ENCODE data around the gene LILRA5. TPM values are rescaled to one million over a fixed set of nuclear protein-coding genes. Genes with fewer than 3 reads are reported as not detected.

The LILRA5 gene
- total and polyA plus RNA-seq, 10 of the 15 experiments (the other 5 are each of a cell fraction or from before 2014, with no cell fraction given): 0.05 to 1.2 (median 0.36) TPM; not detected in 4

DNA sequence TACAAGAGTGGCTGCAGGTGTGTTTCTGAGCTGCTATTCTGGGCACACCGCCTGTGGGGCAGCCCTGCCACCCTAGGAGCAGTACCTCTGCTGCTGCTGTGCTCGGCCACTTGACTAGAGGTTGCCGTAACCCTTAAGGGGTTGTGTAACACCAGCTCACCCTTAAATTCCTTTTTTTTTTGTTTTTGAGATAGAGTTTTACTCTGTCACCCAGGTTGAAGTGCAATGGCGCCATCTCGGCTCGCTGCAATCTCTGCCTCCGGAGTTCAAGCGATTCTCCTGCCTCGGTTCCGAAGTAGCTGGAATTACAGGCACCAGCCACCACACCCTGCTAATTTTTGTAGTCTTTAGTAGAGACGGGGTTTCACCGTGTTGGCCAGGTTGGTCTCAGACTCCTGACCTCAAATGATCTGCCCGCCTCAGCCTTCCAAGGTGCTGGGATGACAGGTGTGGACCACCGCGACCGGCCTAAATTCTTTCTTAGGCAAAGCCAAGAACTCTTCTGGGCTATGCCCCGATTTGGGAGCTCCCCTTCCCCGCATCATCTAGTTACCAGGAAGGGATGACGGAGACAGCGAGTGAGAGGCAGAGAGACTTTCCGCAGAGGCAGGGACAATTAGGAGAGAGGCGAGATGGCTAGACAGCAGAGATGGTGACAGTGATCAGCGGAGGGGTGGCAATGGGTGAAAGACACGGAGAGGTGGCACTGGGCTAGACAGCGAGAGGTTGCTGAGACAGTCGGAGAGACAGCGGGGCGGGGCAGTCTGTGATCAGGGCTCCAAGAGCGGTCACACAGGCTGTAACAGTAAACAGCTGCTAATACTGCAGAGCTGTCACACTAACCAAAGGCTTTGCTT, 4.4 kb upstream of the LILRA5 start:
- SMC1A ChIA-PET (ENCODE audit: uncharacterized antibody, unreplicated experiment): interaction anchor here (1.0 to 1.8 kb wide), 2 partner anchors 73 to 74 kb away, joined by 3 read pairs; no protein-coding TSS in a partner anchor
- 71% methylated on average over 29 of the region's 29 CpGs for WGBS (ENCODE audit: insufficient coverage, insufficient replicate concordance, low lambda C conversion rate, missing lambda C conversion rate)
- Histone ChIP-seq H3K36me3 (ENCODE audit: control insufficient read depth in 2 of 2, insufficient read depth in 2 of 2, low read length in 1 of 2) (no peaks in the 10 kb centered on the region), H3K9me3 (replicated peaks; ENCODE audit: control insufficient read depth, insufficient read depth, low read length) (no peaks in the 10 kb centered on the region), H3K4me1 (ENCODE audit: control insufficient read depth, insufficient read depth, low read length) (no peaks in the 10 kb centered on the region), H3K27me3 (replicated peaks in 1 of 2; ENCODE audit: control insufficient read depth in 2 of 2, insufficient read depth in 2 of 2, low read length in 1 of 2) (no peaks in the 10 kb centered on the region), H3K4me3 (no peak overlapping the region), H3K4me2 (ENCODE audit: control insufficient read depth, insufficient read depth) (no peak overlapping the region), H3K9ac (ENCODE audit: control insufficient read depth, insufficient read depth, low read length) (no peak overlapping the region), H3K79me2 (ENCODE audit: control insufficient read depth, insufficient read depth, low read length) (no peaks in the 10 kb centered on the region), H3K27ac (ENCODE audit: control insufficient read depth, insufficient read depth) (no peak overlapping the region), H2AFZ (ENCODE audit: control insufficient read depth, low read depth, low read length) (no peak overlapping the region), H4K20me1 (ENCODE audit: control insufficient read depth, insufficient read depth) (no peaks in the 10 kb centered on the region)
- CTCF ChIA-PET: interaction anchor here (0.9 to 5.1 kb wide), 6 partner anchors 7 to 75 kb away, joined by 3 to 40 read pairs (median 5); no protein-coding TSS in a partner anchor
- POLR2A ChIA-PET: no interaction called here
- in situ Hi-C loops (cut with MboI): no loop called here
- FAIRE-seq (no peak), DNase-seq (ENCODE audit: low read depth, low spot score) (no peak), ATAC-seq (no peak)
- no TSS peak for BruUV-seq (replicated peaks)
- RAD21 ChIA-PET (ENCODE audit: unreplicated experiment): interaction anchor here (1.1 kb wide), 1 partner anchor 180 kb away, joined by 5 read pairs; the partner anchor contains the start of gene CNOT3
- TF ChIP-seq ZNF384 (IDR thresholded peaks at IDR 0.05; ENCODE audit: borderline replicate concordance, low read depth, low read length): no peak
- no peak for TF ChIP-seq FOXM1 (IDR thresholded peaks at IDR 0.05; ENCODE audit: low read depth, low read length)
- TF ChIP-seq SMAD5 (IDR thresholded peaks at IDR 0.05; ENCODE audit: low read depth): no peak
- no peak for TF ChIP-seq NFYA (IDR thresholded peaks at IDR 0.05; ENCODE audit: borderline replicate concordance, low read depth, low read length)
- TF ChIP-seq, protein P1, sequence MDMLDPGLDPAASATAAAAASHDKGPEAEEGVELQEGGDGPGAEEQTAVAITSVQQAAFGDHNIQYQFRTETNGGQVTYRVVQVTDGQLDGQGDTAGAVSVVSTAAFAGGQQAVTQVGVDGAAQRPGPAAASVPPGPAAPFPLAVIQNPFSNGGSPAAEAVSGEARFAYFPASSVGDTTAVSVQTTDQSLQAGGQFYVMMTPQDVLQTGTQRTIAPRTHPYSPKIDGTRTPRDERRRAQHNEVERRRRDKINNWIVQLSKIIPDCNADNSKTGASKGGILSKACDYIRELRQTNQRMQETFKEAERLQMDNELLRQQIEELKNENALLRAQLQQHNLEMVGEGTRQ (IDR thresholded peaks at IDR 0.05; ENCODE audit: borderline replicate concordance, low read depth, low read length): no peak
- no peak for TF ChIP-seq EZH2 (IDR thresholded peaks at IDR 0.05; ENCODE audit: borderline replicate concordance, control insufficient read depth, low read depth, low read length)
- TF ChIP-seq RELB (IDR thresholded peaks at IDR 0.05; ENCODE audit: low read depth): no peak
- no peak for TF ChIP-seq STAT3 (IDR thresholded peaks at IDR 0.05; ENCODE audit: low read depth, low read length)
- TF ChIP-seq IRF4 (IDR thresholded peaks at IDR 0.05; ENCODE audit: low read depth, low read length): no peak
- TF ChIP-seq KAT2A (conservative IDR thresholded peaks at IDR 0.05; ENCODE audit: control insufficient read depth, low read depth, low read length): no peak
- no peak for TF ChIP-seq NFIC (IDR thresholded peaks at IDR 0.05; ENCODE audit: low read depth, low read length)
- TF ChIP-seq KDM1A (IDR thresholded peaks at IDR 0.05; ENCODE audit: borderline replicate concordance): no peak
- TF ChIP-seq CBX5 (IDR thresholded peaks at IDR 0.05; ENCODE audit: low read depth): no peak
- TF ChIP-seq MTA2 (IDR thresholded peaks at IDR 0.05; ENCODE audit: low read depth): no peak
- TF ChIP-seq BHLHE40 (IDR thresholded peaks at IDR 0.05; ENCODE audit: borderline replicate concordance in 1 of 2, low read depth in 2 of 2, low read length in 1 of 2): no peak
- no peak for TF ChIP-seq HSF1 (IDR thresholded peaks at IDR 0.05; ENCODE audit: low read depth, low read length)
- intact Hi-C loops (cut with micrococcal nuclease; ENCODE audit: unreplicated experiment): no loop called here
